IPS DF 4.7 (cell line): ENCODE measurements around the gene CD44.
A peak's percentile ranks its signal among the peaks of the same experiment; 100 is the strongest.
"Not testable (repeated sequence)": the region's sequence is repeated elsewhere in the genome, so short reads cannot be mapped to it uniquely, and the experiment has no call there.

ENCODE experiments used
- DNase-seq: peaks from one replicate; pipeline ENCODE4 v3.0.0-alpha.2; 2013; ENCODE audit warnings: low spot score; ENCODE audit errors: extremely low read depth

CD44 gene

GRCh38 chr11:35211952-35212351 lies 73.0 kb downstream of the CD44 start:
- DNase-seq: no peak

- DNase-seq: no peak
Measured at GRCh38 chr11:35214226-35214770, 75.3 kb downstream of the CD44 start.

- DNase-seq: peak; percentile 64
Measured at GRCh38 chr11:35214792-35215193, 75.8 kb downstream of the CD44 start.

- no peak for DNase-seq
Measured at GRCh38 chr11:35215945-35216344, 77.0 kb downstream of the CD44 start.

GRCh38 chr11:35216962-35217678 lies 78.1 kb downstream of the CD44 start:
- DNase-seq: no peak

- DNase-seq: no peak
Measured at GRCh38 chr11:35218956-35219355, 80.0 kb downstream of the CD44 start.

GRCh38 chr11:35223371-35223796 lies 84.4 kb downstream of the CD44 start:
- no peak for DNase-seq

- DNase-seq: no peak
Measured at GRCh38 chr11:35223991-35224390, 85.0 kb downstream of the CD44 start.

- DNase-seq: no peak
Measured at GRCh38 chr11:35225946-35226520, 87.1 kb downstream of the CD44 start.

- DNase-seq: not testable (repeated sequence)
Measured at GRCh38 chr11:35226756-35227155, 87.8 kb downstream of the CD44 start.

GRCh38 chr11:35227576-35228327 lies 88.8 kb downstream of the CD44 start:
- DNase-seq: no peak

- no peak for DNase-seq
Measured at GRCh38 chr11:35228328-35228725, 89.4 kb downstream of the CD44 start.

- DNase-seq: no peak
Measured at GRCh38 chr11:35230388-35230787, 91.4 kb downstream of the CD44 start.

- no peak for DNase-seq
Measured at GRCh38 chr11:35231076-35231860, 92.3 kb downstream of the CD44 start.

- DNase-seq: no peak
Measured at GRCh38 chr11:35232891-35233330, 93.9 kb downstream of the CD44 start.

- DNase-seq: no peak
Measured at GRCh38 chr11:35233518-35233917, 94.5 kb downstream of the CD44 start.

- no peak for DNase-seq
Measured at GRCh38 chr11:35234460-35235156, 95.6 kb downstream of the CD44 start.

- DNase-seq: no peak
Measured at GRCh38 chr11:35235157-35235468, 96.1 kb downstream of the CD44 start.

GRCh38 chr11:35235498-35235897 lies 96.5 kb downstream of the CD44 start:
- DNase-seq: no peak

GRCh38 chr11:35235936-35236666 lies 97.1 kb downstream of the CD44 start:
- no peak for DNase-seq
